B cell (primary cell): ENCODE measurements around the gene STIM1. TPM values are rescaled to one million over a fixed set of nuclear protein-coding genes. Genes with fewer than 3 reads are reported as not detected.

Source experiments
- ATAC-seq: fragments of 200-7000 bp; cut with Tn5 transposase; one replicate; pipeline ENCODE4 v1.10.0; 2021; ENCODE audit warnings: low read depth, mild to moderate bottlenecking, moderate number of reproducible peaks, moderate library complexity
- CTCF ChIA-PET: fragments of 350-600 bp; sonication (Branson Sonifier 250); formaldehyde crosslinking; loops from one replicate; lab custom pipeline; 2021; ENCODE audit warnings: antibody characterized with exemption, inconsistent platforms; lab: Charles Lee
- POLR2A ChIA-PET: fragments of 350-600 bp; sonication (Branson Sonifier 250); formaldehyde crosslinking; loops from one replicate; lab custom pipeline; 2021; ENCODE audit warnings: antibody characterized with exemption; lab: Charles Lee
- DNase-seq: peaks from one replicate; pipeline ENCODE4 v3.0.0; 2013
- H2AFZ ChIP-seq: 2 replicates; pipeline ENCODE4 v1.6.1; 2012; ENCODE audit warnings: mild to moderate bottlenecking, low read depth, low read length; ENCODE audit not compliant: insufficient read depth, poor library complexity, severe bottlenecking
- H3K27ac ChIP-seq, 2 donors: 1 replicate in 1 of 2; 2 replicates in 1 of 2; pipeline ENCODE4 v1.5.1; 2012 to 2013; ENCODE audit warnings: low read length in 2 of 2, mild to moderate bottlenecking in 2 of 2, moderate library complexity in 1 of 2
- H3K27me3 ChIP-seq, 4 experiments: fragments of 200-600 bp in 1 of 4; sonication (generic) in 1 of 4; replicated peaks in 1 of 4; 1 replicate in 2 of 4; 2 replicates in 2 of 4; pipeline versions ENCODE4 v1.6.1 to v1.7.0; 2013 to 2016; ENCODE audit warnings: low read length in 3 of 4, mild to moderate bottlenecking in 2 of 4, mixed read lengths in 1 of 4, moderate library complexity in 1 of 4; ENCODE audit not compliant: insufficient read depth in 4 of 4, control insufficient read depth in 3 of 4; ENCODE audit errors: control extremely low read depth in 1 of 4
- H3K36me3 ChIP-seq, 2 experiments: replicated peaks in 1 of 2; 1 replicate in 1 of 2; 2 replicates in 1 of 2; pipeline versions ENCODE4 v1.6.1 to v1.7.1; 2013; ENCODE audit warnings: low read length in 1 of 2; ENCODE audit not compliant: insufficient read depth in 2 of 2, control insufficient read depth in 1 of 2; ENCODE audit errors: control extremely low read depth in 1 of 2, extremely low read depth in 1 of 2
- H3K4me1 ChIP-seq, 2 donors: fragments of 200-600 bp in 1 of 2; sonication (generic) in 1 of 2; 1 replicate in 1 of 2; 2 replicates in 1 of 2; pipeline versions ENCODE4 v1.5.1 to v1.6.1; 2013 to 2017; ENCODE audit warnings: low read length in 2 of 2; ENCODE audit not compliant: control insufficient read depth in 2 of 2, insufficient read depth in 2 of 2
- H3K4me2 ChIP-seq: replicated peaks from 2 replicates; pipeline ENCODE3; 2012; ENCODE audit warnings: mild to moderate bottlenecking, low read depth, low read length; ENCODE audit not compliant: poor library complexity, severe bottlenecking
- H3K4me3 ChIP-seq, 5 experiments: fragments of 200-600 bp in 1 of 5; sonication (generic) in 1 of 5; 1 replicate in 3 of 5; 2 replicates in 2 of 5; pipeline versions ENCODE4 v1.5.1 to v1.7.0; 2011 to 2016; ENCODE audit warnings: low read length in 4 of 5, mild to moderate bottlenecking in 4 of 5, low read depth in 2 of 5, control low read depth in 1 of 5, moderate library complexity in 1 of 5; ENCODE audit not compliant: insufficient read depth in 1 of 5; ENCODE audit errors: control extremely low read depth in 1 of 5, extremely low read depth in 1 of 5
- H3K79me2 ChIP-seq: fragments of 200-600 bp; sonication (generic); one replicate; pipeline ENCODE4 v1.6.0; 2016; ENCODE audit warnings: low read length; ENCODE audit not compliant: control insufficient read depth, insufficient read depth
- H3K9ac ChIP-seq: fragments of 200-600 bp; sonication (generic); 2 replicates; pipeline ENCODE4 v1.6.1; 2017; ENCODE audit warnings: mild to moderate bottlenecking, low read length, moderate library complexity
- H3K9me3 ChIP-seq, 3 donors: one replicate each; pipeline versions ENCODE4 v1.6.1 to v1.7.1; 2013; ENCODE audit warnings: low read length in 2 of 3; ENCODE audit not compliant: control insufficient read depth in 2 of 3, insufficient read depth in 1 of 3; ENCODE audit errors: control extremely low read depth in 1 of 3
- H4K20me1 ChIP-seq: 2 replicates; pipeline ENCODE4 v1.6.0; 2012; ENCODE audit warnings: mild to moderate bottlenecking, low read length; ENCODE audit not compliant: insufficient read depth, control insufficient read depth, poor library complexity, severe bottlenecking
- H3K27ac Mint-ChIP-seq: one replicate; pipeline ENCODE4 v1.8.0; 2021; ENCODE audit warnings: mixed read lengths
- H3K27me3 Mint-ChIP-seq: one replicate; pipeline ENCODE4 v1.8.0; 2021; ENCODE audit warnings: mixed read lengths
- H3K4me1 Mint-ChIP-seq: one replicate; pipeline ENCODE4 v1.8.0; 2021; ENCODE audit warnings: mixed read lengths
- H3K4me3 Mint-ChIP-seq: one replicate; pipeline ENCODE4 v1.8.0; 2021; ENCODE audit warnings: mixed read lengths
- H3K9me3 Mint-ChIP-seq: one replicate; pipeline ENCODE4 v1.8.0; 2022; ENCODE audit warnings: mixed read lengths; ENCODE audit not compliant: insufficient read depth
- CTCF ChIP-seq: fragments of 200-600 bp; IDR thresholded peaks from one replicate; pipeline ENCODE4 v1.8.0; 2022; ENCODE audit warnings: antibody characterized with exemption, mild to moderate bottlenecking
- EZH2 ChIP-seq: IDR thresholded peaks from 2 replicates; pipeline ENCODE4 v1.6.1; 2012; ENCODE audit warnings: borderline replicate concordance, low read depth, mild to moderate bottlenecking, moderate library complexity, low read length; ENCODE audit not compliant: insufficient read depth, poor library complexity, severe bottlenecking
- WGBS: methylation state at CpG from one replicate; pipeline ENCODE4 v1.1.5; 2013; ENCODE audit warnings: missing lambda C conversion rate; ENCODE audit not compliant: insufficient coverage; 5-methylcytosine and 5-hydroxymethylcytosine counted together
- intact Hi-C: fragments of 100-400 bp; cut with micrococcal nuclease; formaldehyde crosslinking; loops from one replicate; pipeline ENCODE4 v1.10.0; 2022
- polyA plus RNA-seq: library from polyadenylated mRNA; depleted of rRNA; stranded (reverse); fragments of >200 nt; gene quantifications from 2 replicates; pipeline ENCODE4 v1.2.3, GENCODE V29; 2012
- total RNA-seq, 2 donors: library from RNA; stranded (reverse); fragments of 120-200 nt in 1 of 2; gene quantifications; 1 replicate in 1 of 2; 2 replicates in 1 of 2; pipeline versions ENCODE4 v1.2.3 to v1.2.4, GENCODE V29; 2013 to 2022

Gene STIM1
- total and polyA plus RNA-seq, 2 donors (not counting 1 experiment from before 2014, with no cell fraction given) = 59.4 to 76.7 TPM

GRCh38 chr11:4054643-4055042 is 199.2 kb downstream of the STIM1 start:
- no peak overlapping the region for H3K9ac ChIP-seq
- H3K36me3 ChIP-seq = peaks cover 0 to 29% of the 10 kb centered on the region in 2 experiments
- ATAC-seq = no peak
- WGBS = 100% methylated on average over 1 of the region's 1 CpG
- no peak overlapping the region for H2AFZ ChIP-seq
- H3K4me3 ChIP-seq = no peak overlapping the region
- intact Hi-C loops = loop anchor here (5.0 to 10.0 kb wide), 2 partner anchors 60 to 107 kb away; no protein-coding TSS in a partner anchor
- no peaks in the 10 kb centered on the region for H3K9me3 Mint-ChIP-seq
- H3K27ac Mint-ChIP-seq = no peak overlapping the region
- H3K9me3 ChIP-seq = no peaks in the 10 kb centered on the region
- H3K4me2 ChIP-seq = no peak overlapping the region
- DNase-seq = no peak
- H3K4me1 ChIP-seq = peaks cover 14 to 15% of the 10 kb centered on the region in 2 donors
- peaks cover 21% of the 10 kb centered on the region for H3K4me1 Mint-ChIP-seq
- ChIA-PET CTCF (interaction anchor here (1.1 to 8.6 kb wide), 3 partner anchors 18 to 205 kb away, joined by 3 to 77 read pairs (median 58); no protein-coding TSS in a partner anchor), POLR2A (no interaction called here)
- H3K79me2 ChIP-seq = peaks cover 15% of the 10 kb centered on the region
- no peak for TF ChIP-seq CTCF
- no peak for TF ChIP-seq EZH2
- H3K4me3 Mint-ChIP-seq = no peak overlapping the region
- H3K27me3 ChIP-seq = no peaks in the 10 kb centered on the region
- H4K20me1 ChIP-seq = no peaks in the 10 kb centered on the region
- H3K27me3 Mint-ChIP-seq = no peaks in the 10 kb centered on the region
- no peak overlapping the region for H3K27ac ChIP-seq

DNA sequence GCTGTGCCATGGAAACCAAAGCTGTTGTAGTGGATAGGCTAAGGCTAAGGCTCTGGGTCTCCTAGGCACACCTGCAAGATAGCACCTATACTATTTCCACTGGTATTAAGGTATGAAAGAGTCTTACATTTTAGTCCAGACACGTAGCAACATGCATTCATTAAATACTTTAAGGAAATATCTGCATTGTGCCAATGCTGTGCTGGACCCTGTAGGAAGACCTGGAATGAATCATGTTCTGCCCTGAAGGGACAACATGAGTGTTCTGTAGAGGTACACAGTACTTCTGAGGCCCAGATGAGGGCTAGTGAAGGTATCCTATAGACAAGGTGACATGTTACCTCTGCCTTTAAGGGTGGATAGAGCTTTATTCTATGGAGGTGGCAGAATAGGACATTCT is 204.0 kb downstream of the STIM1 start:
- CTCF ChIA-PET = interaction anchor here (1.0 to 8.6 kb wide), 3 partner anchors 14 to 209 kb away, joined by 3 to 77 read pairs (median 58); partner anchors contain the start of gene STIM1
- H3K27me3 Mint-ChIP-seq = no peaks in the 10 kb centered on the region

More for the DNA sequence above, 204.0 kb downstream of the STIM1 start:
- H3K4me3 Mint-ChIP-seq = no peak overlapping the region
- TF ChIP-seq EZH2 (no peak), CTCF (no peak)
- H3K36me3 ChIP-seq = peaks cover 0 to 48% of the 10 kb centered on the region in 2 experiments
- ATAC-seq (no peak), DNase-seq (no peak)
- no peaks in the 10 kb centered on the region for H3K27me3 ChIP-seq
- no peak overlapping the region for H3K9ac ChIP-seq
- no peak overlapping the region for H3K27ac ChIP-seq
- no CpG with 5 or more reads among the region's 1 CpG for WGBS
- POLR2A ChIA-PET = no interaction called here
- no peak overlapping the region for H2AFZ ChIP-seq
- intact Hi-C loops = loop anchor here (5.0 to 10.0 kb wide), 2 partner anchors 65 to 112 kb away; no protein-coding TSS in a partner anchor
- no peaks in the 10 kb centered on the region for H3K9me3 ChIP-seq
- H3K4me3 ChIP-seq = no peak overlapping the region
- H3K79me2 ChIP-seq = peaks cover 16% of the 10 kb centered on the region
- H3K27ac Mint-ChIP-seq = no peak overlapping the region
- peaks cover 20% of the 10 kb centered on the region for H3K4me1 Mint-ChIP-seq
- no peak overlapping the region for H3K4me2 ChIP-seq
- no peaks in the 10 kb centered on the region for H4K20me1 ChIP-seq
- no peaks in the 10 kb centered on the region for H3K9me3 Mint-ChIP-seq
- H3K4me1 ChIP-seq = peaks cover 14 to 15% of the 10 kb centered on the region in 2 donors
